T-helper 1 cell (primary cell): ENCODE results near the gene TSPYL2.

ENCODE experiments used
- DNase-seq, 5 donors: peaks; one replicate each; pipeline ENCODE4 v3.0.0-alpha.2; 2012 to 2020
- total RNA-seq, 4 donors: gene quantifications; one replicate each; lab custom pipeline; 2026; lab: John Stamatoyannopoulos, UW

TSPYL2 gene
- 658 to 908 (median 854) reads per million in 4 donors for total RNA-seq

DNA sequence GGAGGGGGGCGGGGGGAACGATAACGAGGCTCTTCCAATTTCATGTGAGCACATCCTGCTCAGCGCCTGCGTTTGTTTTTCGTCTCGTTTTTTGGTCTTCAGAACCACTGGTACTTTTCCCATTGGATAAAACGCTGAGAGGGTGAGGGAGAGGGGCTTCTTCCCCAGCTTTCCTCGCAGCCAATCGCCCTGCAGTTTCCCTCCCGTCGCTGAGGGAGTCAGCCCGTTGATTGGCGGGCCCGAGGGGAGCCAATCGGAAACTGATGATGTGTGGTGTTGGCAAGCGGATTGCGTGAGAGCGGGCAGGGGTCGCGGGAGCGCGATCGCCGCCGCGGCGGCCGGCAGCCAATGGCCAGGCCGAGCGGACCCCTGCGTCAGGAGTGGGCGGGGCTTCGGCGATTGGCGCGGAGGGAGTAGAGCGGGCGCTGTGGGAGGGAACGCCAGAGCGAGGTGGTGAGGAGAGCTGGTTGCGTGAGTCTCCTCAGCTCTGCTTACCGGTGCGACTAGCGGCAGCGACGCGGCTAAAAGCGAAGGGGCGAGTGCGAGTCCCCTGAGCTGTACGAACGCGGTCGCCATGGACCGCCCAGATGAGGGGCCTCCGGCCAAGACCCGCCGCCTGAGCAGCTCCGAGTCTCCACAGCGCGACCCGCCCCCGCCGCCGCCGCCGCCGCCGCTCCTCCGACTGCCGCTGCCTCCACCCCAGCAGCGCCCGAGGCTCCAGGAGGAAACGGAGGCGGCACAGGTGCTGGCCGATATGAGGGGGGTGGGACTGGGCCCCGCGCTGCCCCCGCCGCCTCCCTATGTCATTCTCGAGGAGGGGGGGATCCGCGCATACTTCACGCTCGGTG lies at the start of gene TSPYL2:
TSS of gene TSPYL2 (plus strand) at position 443 of the 848 bp plus-strand sequence. CDS start at position 575, 132 bp downstream.
- peak; percentile 88 to 95 (median 89) for DNase-seq

GRCh38 chrX:53036149-53036548 lies 46.0 kb upstream of the TSPYL2 start:
- DNase-seq, result no peak

GRCh38 chrX:53039236-53039635 lies 42.9 kb upstream of the TSPYL2 start:
- no peak for DNase-seq

GRCh38 chrX:53044995-53045394 lies 37.2 kb upstream of the TSPYL2 start:
- no peak for DNase-seq

- no peak for DNase-seq
Observed at GRCh38 chrX:53047228-53047627, 34.9 kb upstream of the TSPYL2 start.

GRCh38 chrX:53048169-53049126 lies 33.7 kb upstream of the TSPYL2 start, which contains the start of gene GPR173:
Gene GPR173 (plus strand): TSS chrX:53048789. CDS start chrX:53076622, 27,833 bp downstream.
- DNase-seq, result no peak

GRCh38 chrX:53049127-53049517 lies 33.0 kb upstream of the TSPYL2 start:
- DNase-seq, result no peak

DNA sequence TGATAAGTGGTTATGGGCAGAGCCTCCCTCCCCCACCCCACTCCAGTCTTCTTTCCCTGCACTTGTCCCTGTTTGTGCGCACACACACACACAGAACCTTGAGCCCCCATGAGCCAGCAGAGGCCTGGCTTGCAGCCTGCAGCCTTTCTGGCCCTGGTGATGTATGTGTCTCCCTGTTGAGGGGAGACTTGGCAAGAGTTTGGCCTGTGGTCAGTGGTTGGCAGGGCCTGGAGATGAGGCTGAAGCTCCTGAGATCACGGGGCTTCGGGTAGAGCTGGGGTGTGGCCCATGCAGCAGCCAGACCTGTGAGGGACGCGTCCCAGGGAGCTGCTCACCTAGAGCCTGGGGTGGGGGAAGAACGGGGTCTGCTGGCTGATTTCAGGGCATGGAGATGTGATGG lies 31.3 kb upstream of the TSPYL2 start:
- DNase-seq, result no peak

DNA sequence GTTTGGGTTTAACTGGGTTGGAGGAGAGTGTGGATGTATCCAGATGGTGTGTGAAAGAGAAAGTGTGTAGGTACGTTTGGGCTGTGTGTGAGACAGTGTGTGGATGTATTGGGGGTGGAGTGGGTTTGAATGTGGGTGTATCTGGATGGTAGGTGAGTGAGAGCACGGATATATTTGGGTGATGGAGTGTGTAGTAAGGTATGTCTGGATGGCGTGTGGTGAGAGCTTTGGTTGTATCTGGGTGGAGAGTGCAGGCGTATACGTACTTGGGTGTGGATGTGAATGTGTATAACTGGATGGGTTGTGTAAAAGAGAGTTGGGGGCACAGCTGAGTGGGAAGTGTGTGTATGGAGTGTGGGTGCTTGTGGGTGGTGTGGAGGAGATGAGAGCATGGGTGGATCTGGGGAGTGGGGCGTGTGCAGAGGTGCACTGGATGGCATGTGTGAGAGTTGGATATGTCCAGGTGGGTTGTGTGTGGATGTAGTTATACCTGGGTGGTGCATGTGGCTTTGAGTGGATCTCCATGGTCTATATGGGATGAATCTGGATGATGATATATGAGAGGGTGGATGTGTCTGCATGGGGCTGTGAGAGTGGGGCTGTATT lies 26.8 kb upstream of the TSPYL2 start:
- no peak for DNase-seq

- no peak for DNase-seq
Observed at GRCh38 chrX:53056292-53056691, 25.9 kb upstream of the TSPYL2 start.

DNA sequence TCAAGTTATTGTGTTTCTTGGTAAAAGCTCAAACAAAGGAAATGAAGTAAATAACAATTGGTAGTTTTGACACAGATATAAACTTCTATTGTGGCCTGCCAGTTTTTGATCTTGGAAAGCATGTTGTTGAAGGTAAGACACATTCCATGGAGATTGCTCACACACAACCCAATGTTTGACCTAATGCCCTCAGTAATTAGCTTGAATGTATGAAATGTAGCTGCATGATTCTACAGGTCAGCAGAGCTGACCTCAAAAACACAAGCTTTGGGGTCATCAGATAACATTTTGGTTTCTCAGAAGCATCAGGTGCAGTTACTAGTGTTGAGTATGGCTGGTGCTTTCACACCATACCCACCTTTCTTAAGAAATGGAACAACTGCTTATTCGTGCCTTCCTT lies 17.1 kb upstream of the TSPYL2 start:
- no peak for DNase-seq

DNA sequence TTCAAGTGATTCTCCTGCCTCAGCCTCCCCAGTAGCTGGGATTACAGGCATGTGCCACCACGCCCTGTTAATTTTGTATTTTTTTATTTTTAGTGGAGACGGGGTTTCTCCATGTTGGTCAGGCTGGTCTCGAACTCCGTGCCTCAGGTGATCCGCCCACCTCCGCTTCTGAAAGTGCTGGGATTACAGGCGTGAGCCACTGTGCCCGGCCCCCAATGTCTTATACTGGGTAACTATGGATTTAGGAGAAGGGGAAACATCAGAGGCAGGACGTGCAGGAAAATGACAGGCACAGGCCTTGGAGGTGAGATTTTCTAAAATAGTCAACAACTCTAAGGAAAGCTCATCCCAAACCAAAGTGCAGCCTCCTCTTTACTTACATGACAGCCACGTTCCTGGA lies 11.1 kb upstream of the TSPYL2 start:
- no peak for DNase-seq

GRCh38 chrX:53071604-53072417 lies 10.4 kb upstream of the TSPYL2 start:
- peak; percentile 35 to 76 (median 54) for DNase-seq

DNA sequence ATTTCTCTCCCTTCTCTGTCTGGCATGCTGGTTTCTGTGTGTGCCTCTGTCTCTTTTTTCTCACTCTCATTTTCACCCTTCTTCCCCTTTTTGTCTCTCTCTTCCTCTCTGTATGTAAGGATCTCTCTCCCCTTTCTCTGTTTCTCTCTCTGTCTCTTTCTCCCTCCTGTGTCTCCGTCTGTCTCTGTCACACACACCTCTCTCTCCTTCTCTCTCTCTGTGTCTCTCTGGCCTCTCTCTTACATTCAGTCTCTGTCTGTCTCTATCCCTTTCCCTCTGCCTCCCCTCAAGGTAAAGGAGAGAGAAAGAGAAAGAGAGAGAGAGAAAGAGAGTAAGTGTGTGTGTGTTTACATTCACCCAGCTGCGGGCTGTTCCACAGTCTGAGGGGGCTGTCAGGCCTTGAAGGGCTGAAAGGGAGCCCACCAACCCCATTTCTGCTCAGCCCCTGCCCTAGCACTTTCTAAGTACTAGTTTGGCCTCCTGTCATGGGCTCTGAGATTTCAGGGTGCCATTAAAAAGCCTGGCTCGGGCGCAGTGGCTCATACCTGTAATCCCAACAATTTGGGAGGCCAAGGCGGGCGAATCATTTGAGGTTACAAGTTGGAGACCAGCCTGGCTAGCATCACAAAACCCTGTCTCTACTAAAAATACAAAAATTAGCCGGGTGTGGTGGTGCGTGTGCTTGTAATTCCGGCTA lies 9.6 kb upstream of the TSPYL2 start:
- no peak for DNase-seq

GRCh38 chrX:53073115-53073586 lies 9.0 kb upstream of the TSPYL2 start:
- DNase-seq, result no peak

DNA sequence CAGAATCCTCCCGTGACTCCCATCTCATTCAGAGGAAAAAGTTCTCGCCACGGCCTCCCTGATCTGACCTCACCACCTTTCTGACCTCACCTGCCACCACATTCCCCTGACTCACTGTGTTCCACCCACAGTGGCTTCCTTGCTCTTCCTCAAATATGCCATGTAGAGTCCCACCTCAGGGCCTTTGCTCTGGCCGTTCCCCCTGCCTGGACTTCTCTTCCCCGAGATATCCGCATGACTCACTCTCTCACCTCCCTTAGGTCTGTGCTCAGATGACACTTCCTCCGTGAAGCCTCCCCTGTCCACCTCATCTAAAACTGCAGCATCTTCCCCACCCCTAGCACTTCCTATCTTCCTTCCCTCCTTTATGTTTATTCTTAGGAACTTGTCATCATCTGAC lies 7.2 kb upstream of the TSPYL2 start:
- peak in 1 of 5 donors; percentile 21 for DNase-seq

DNA sequence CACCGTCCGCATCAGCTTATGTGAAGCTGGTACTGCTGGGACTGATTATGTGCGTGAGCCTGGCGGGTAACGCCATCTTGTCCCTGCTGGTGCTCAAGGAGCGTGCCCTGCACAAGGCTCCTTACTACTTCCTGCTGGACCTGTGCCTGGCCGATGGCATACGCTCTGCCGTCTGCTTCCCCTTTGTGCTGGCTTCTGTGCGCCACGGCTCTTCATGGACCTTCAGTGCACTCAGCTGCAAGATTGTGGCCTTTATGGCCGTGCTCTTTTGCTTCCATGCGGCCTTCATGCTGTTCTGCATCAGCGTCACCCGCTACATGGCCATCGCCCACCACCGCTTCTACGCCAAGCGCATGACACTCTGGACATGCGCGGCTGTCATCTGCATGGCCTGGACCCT lies 5.5 kb upstream of the TSPYL2 start:
- no peak for DNase-seq

DNA sequence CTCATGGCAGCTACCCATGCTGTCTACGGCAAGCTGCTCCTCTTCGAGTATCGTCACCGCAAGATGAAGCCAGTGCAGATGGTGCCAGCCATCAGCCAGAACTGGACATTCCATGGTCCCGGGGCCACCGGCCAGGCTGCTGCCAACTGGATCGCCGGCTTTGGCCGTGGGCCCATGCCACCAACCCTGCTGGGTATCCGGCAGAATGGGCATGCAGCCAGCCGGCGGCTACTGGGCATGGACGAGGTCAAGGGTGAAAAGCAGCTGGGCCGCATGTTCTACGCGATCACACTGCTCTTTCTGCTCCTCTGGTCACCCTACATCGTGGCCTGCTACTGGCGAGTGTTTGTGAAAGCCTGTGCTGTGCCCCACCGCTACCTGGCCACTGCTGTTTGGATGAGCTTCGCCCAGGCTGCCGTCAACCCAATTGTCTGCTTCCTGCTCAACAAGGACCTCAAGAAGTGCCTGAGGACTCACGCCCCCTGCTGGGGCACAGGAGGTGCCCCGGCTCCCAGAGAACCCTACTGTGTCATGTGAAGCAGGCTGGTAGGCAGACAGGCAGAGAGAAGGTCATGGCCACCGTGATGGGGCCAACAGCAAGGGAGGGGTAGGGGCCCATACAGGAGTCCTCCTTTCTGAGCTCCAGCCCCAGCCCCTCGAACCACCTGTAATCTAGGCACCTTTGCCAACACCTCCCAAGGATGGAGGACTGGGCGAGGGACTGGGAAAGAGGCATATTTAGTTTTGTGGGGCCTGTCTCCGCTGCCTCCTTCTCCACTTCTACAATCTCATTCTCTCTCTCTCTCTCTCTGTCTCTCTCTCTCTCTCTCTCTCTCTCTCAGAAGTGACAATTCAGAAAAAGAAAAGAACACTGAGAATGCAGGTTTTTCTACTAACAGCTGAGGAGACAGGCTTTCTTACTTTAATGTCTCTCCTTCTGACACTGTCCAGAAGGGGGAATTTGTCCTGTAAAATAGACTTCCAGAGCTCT lies 4.7 kb upstream of the TSPYL2 start:
- peak in 1 of 5 donors; percentile 20 for DNase-seq

DNA sequence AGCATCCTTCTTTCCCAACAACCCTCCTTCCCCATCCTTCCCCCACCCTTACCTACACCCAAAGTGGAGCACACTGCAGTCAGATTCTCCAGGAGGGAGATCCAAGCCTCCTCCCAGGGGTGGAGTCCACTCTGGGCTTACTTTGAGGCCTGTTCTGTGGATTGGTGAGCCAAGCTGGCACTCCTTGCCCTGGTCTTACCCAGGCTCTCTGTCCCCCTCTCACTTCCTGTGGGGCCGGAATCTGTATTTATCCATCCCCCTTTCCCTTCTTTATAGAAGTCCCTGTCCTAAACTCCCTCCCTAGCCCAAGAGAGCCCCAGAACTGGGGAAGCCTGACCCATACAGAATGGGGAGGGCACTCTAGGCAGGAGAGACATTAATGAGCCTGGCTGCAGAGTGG lies 3.2 kb upstream of the TSPYL2 start:
- no peak for DNase-seq
